ENCODE data around the gene ANKRD42.
A peak's percentile ranks its signal among the peaks of the same experiment; 100 is the strongest.

Gene ANKRD42

GRCh38 chr11:83235825-83236224 lies 42.3 kb downstream of the ANKRD42 start:
- Histone ChIP-seq H3K27ac (ENCODE audit: low read depth, low read length) (no peak overlapping the region), H3K4me3 (ENCODE audit: low read depth in 1 of 2, low read length in 2 of 2) (no peak overlapping the region), H3K9ac (ENCODE audit: low read depth in 1 of 2, low read length in 2 of 2) (no peak overlapping the region), H3K27me3 (ENCODE audit: control insufficient read depth in 1 of 2, insufficient read depth in 2 of 2, low read length in 2 of 2) (no peaks in the 10 kb centered on the region), H3K9me3 (ENCODE audit: control insufficient read depth in 1 of 2, low read length in 2 of 2) (no peaks in the 10 kb centered on the region), H3K4me1 (ENCODE audit: control insufficient read depth in 1 of 2, insufficient read depth in 2 of 2, low read length in 2 of 2) (no peaks in the 10 kb centered on the region), H3K36me3 (ENCODE audit: control insufficient read depth in 1 of 2, insufficient read depth in 2 of 2, low read length in 2 of 2) (no peaks in the 10 kb centered on the region)

- no peaks in the 10 kb centered on the region for H3K27me3 ChIP-seq (ENCODE audit: control insufficient read depth in 1 of 2, insufficient read depth in 2 of 2, low read length in 2 of 2)
- no peaks in the 10 kb centered on the region for H3K9me3 ChIP-seq (ENCODE audit: control insufficient read depth in 1 of 2, low read length in 2 of 2)
- no peaks in the 10 kb centered on the region for H3K36me3 ChIP-seq (ENCODE audit: control insufficient read depth in 1 of 2, insufficient read depth in 2 of 2, low read length in 2 of 2)
- H3K9ac ChIP-seq (ENCODE audit: low read depth in 1 of 2, low read length in 2 of 2): no peak overlapping the region
- H3K4me1 ChIP-seq (ENCODE audit: control insufficient read depth in 1 of 2, insufficient read depth in 2 of 2, low read length in 2 of 2): no peaks in the 10 kb centered on the region
- no peak overlapping the region for H3K27ac ChIP-seq (ENCODE audit: low read depth, low read length)
- no peak overlapping the region for H3K4me3 ChIP-seq (ENCODE audit: low read depth in 1 of 2, low read length in 2 of 2)
Measured at GRCh38 chr11:83238111-83238510, 44.6 kb downstream of the ANKRD42 start.

- H3K4me3 ChIP-seq (ENCODE audit: low read depth in 1 of 2, low read length in 2 of 2): no peak overlapping the region
Measured at GRCh38 chr11:83241291-83241946, 47.9 kb downstream of the ANKRD42 start.

GRCh38 chr11:83249445-83249844 lies 55.9 kb downstream of the ANKRD42 start:
- Histone ChIP-seq H3K9me3 (ENCODE audit: control insufficient read depth in 1 of 2, low read length in 2 of 2) (no peaks in the 10 kb centered on the region), H3K4me3 (ENCODE audit: low read depth in 1 of 2, low read length in 2 of 2) (no peak overlapping the region), H3K4me1 (ENCODE audit: control insufficient read depth in 1 of 2, insufficient read depth in 2 of 2, low read length in 2 of 2) (no peaks in the 10 kb centered on the region), H3K9ac (ENCODE audit: low read depth in 1 of 2, low read length in 2 of 2) (no peak overlapping the region), H3K27ac (ENCODE audit: low read depth, low read length) (no peak overlapping the region), H3K27me3 (ENCODE audit: control insufficient read depth in 1 of 2, insufficient read depth in 2 of 2, low read length in 2 of 2) (no peaks in the 10 kb centered on the region), H3K36me3 (ENCODE audit: control insufficient read depth in 1 of 2, insufficient read depth in 2 of 2, low read length in 2 of 2) (no peaks in the 10 kb centered on the region)

More at GRCh38 chr11:83241291-83241946, 47.9 kb downstream of the ANKRD42 start:
- Histone ChIP-seq H3K36me3 (ENCODE audit: control insufficient read depth in 1 of 2, insufficient read depth in 2 of 2, low read length in 2 of 2) (no peaks in the 10 kb centered on the region), H3K9ac (ENCODE audit: low read depth in 1 of 2, low read length in 2 of 2) (no peak overlapping the region), H3K9me3 (ENCODE audit: control insufficient read depth in 1 of 2, low read length in 2 of 2) (no peaks in the 10 kb centered on the region), H3K27ac (ENCODE audit: low read depth, low read length) (no peak overlapping the region), H3K27me3 (ENCODE audit: control insufficient read depth in 1 of 2, insufficient read depth in 2 of 2, low read length in 2 of 2) (no peaks in the 10 kb centered on the region), H3K4me1 (ENCODE audit: control insufficient read depth in 1 of 2, insufficient read depth in 2 of 2, low read length in 2 of 2) (no peaks in the 10 kb centered on the region)

- Histone ChIP-seq H3K36me3 (ENCODE audit: control insufficient read depth in 1 of 2, insufficient read depth in 2 of 2, low read length in 2 of 2) (no peaks in the 10 kb centered on the region), H3K9ac (ENCODE audit: low read depth in 1 of 2, low read length in 2 of 2) (no peak overlapping the region)
Measured at GRCh38 chr11:83249972-83250593, 56.6 kb downstream of the ANKRD42 start.

GRCh38 chr11:83252266-83252665 lies 58.8 kb downstream of the ANKRD42 start:
- H3K4me1 ChIP-seq (ENCODE audit: control insufficient read depth in 1 of 2, insufficient read depth in 2 of 2, low read length in 2 of 2): peaks cover 10 to 11% of the 10 kb centered on the region in 2 donors
- H3K36me3 ChIP-seq (ENCODE audit: control insufficient read depth in 1 of 2, insufficient read depth in 2 of 2, low read length in 2 of 2): no peaks in the 10 kb centered on the region
- no peaks in the 10 kb centered on the region for H3K9me3 ChIP-seq (ENCODE audit: control insufficient read depth in 1 of 2, low read length in 2 of 2)
- H3K9ac ChIP-seq (ENCODE audit: low read depth in 1 of 2, low read length in 2 of 2): no peak overlapping the region
- H3K27me3 ChIP-seq (ENCODE audit: control insufficient read depth in 1 of 2, insufficient read depth in 2 of 2, low read length in 2 of 2): no peaks in the 10 kb centered on the region
- H3K4me3 ChIP-seq (ENCODE audit: low read depth in 1 of 2, low read length in 2 of 2): no peak overlapping the region
- H3K27ac ChIP-seq (ENCODE audit: low read depth, low read length): no peak overlapping the region

More at GRCh38 chr11:83249972-83250593, 56.6 kb downstream of the ANKRD42 start:
- Histone ChIP-seq H3K4me3 (ENCODE audit: low read depth in 1 of 2, low read length in 2 of 2) (no peak overlapping the region), H3K27me3 (ENCODE audit: control insufficient read depth in 1 of 2, insufficient read depth in 2 of 2, low read length in 2 of 2) (no peaks in the 10 kb centered on the region), H3K4me1 (ENCODE audit: control insufficient read depth in 1 of 2, insufficient read depth in 2 of 2, low read length in 2 of 2) (no peaks in the 10 kb centered on the region), H3K27ac (ENCODE audit: low read depth, low read length) (no peak overlapping the region), H3K9me3 (ENCODE audit: control insufficient read depth in 1 of 2, low read length in 2 of 2) (no peaks in the 10 kb centered on the region)

- H3K27me3 ChIP-seq (ENCODE audit: control insufficient read depth in 1 of 2, insufficient read depth in 2 of 2, low read length in 2 of 2): no peaks in the 10 kb centered on the region
- H3K4me1 ChIP-seq (ENCODE audit: control insufficient read depth in 1 of 2, insufficient read depth in 2 of 2, low read length in 2 of 2): peaks cover 14 to 17% of the 10 kb centered on the region in 2 donors
- no peaks in the 10 kb centered on the region for H3K9me3 ChIP-seq (ENCODE audit: control insufficient read depth in 1 of 2, low read length in 2 of 2)
- no peak overlapping the region for H3K27ac ChIP-seq (ENCODE audit: low read depth, low read length)
- no peak overlapping the region for H3K4me3 ChIP-seq (ENCODE audit: low read depth in 1 of 2, low read length in 2 of 2)
- H3K36me3 ChIP-seq (ENCODE audit: control insufficient read depth in 1 of 2, insufficient read depth in 2 of 2, low read length in 2 of 2): peaks cover 0 to 4% of the 10 kb centered on the region in 2 donors
- H3K9ac ChIP-seq (ENCODE audit: low read depth in 1 of 2, low read length in 2 of 2): no peak overlapping the region
Measured at GRCh38 chr11:83252941-83253340, 59.4 kb downstream of the ANKRD42 start.

GRCh38 chr11:83255366-83255765 lies 61.9 kb downstream of the ANKRD42 start:
- no peaks in the 10 kb centered on the region for H3K9me3 ChIP-seq (ENCODE audit: control insufficient read depth in 1 of 2, low read length in 2 of 2)
- H3K9ac ChIP-seq (ENCODE audit: low read depth in 1 of 2, low read length in 2 of 2): no peak overlapping the region
- peaks cover 0 to 19% of the 10 kb centered on the region in 2 donors for H3K36me3 ChIP-seq (ENCODE audit: control insufficient read depth in 1 of 2, insufficient read depth in 2 of 2, low read length in 2 of 2)
- H3K4me1 ChIP-seq (ENCODE audit: control insufficient read depth in 1 of 2, insufficient read depth in 2 of 2, low read length in 2 of 2): peaks cover 24 to 28% of the 10 kb centered on the region in 2 donors
- H3K27ac ChIP-seq (ENCODE audit: low read depth, low read length): no peak overlapping the region
- H3K27me3 ChIP-seq (ENCODE audit: control insufficient read depth in 1 of 2, insufficient read depth in 2 of 2, low read length in 2 of 2): no peaks in the 10 kb centered on the region
- H3K4me3 ChIP-seq (ENCODE audit: low read depth in 1 of 2, low read length in 2 of 2): no peak overlapping the region

GRCh38 chr11:83256602-83257340 lies 63.3 kb downstream of the ANKRD42 start:
- no peaks in the 10 kb centered on the region for H3K9me3 ChIP-seq (ENCODE audit: control insufficient read depth in 1 of 2, low read length in 2 of 2)
- H3K4me1 ChIP-seq (ENCODE audit: control insufficient read depth in 1 of 2, insufficient read depth in 2 of 2, low read length in 2 of 2): peaks cover 24 to 31% of the 10 kb centered on the region in 2 donors
- peaks cover 0 to 19% of the 10 kb centered on the region in 2 donors for H3K36me3 ChIP-seq (ENCODE audit: control insufficient read depth in 1 of 2, insufficient read depth in 2 of 2, low read length in 2 of 2)
- H3K4me3 ChIP-seq (ENCODE audit: low read depth in 1 of 2, low read length in 2 of 2): no peak overlapping the region
- H3K9ac ChIP-seq (ENCODE audit: low read depth in 1 of 2, low read length in 2 of 2): no peak overlapping the region
- H3K27me3 ChIP-seq (ENCODE audit: control insufficient read depth in 1 of 2, insufficient read depth in 2 of 2, low read length in 2 of 2): no peaks in the 10 kb centered on the region
- no peak overlapping the region for H3K27ac ChIP-seq (ENCODE audit: low read depth, low read length)

- H3K27me3 ChIP-seq (ENCODE audit: control insufficient read depth in 1 of 2, insufficient read depth in 2 of 2, low read length in 2 of 2): no peaks in the 10 kb centered on the region
- H3K4me1 ChIP-seq (ENCODE audit: control insufficient read depth in 1 of 2, insufficient read depth in 2 of 2, low read length in 2 of 2): peaks cover 24 to 31% of the 10 kb centered on the region in 2 donors
- H3K36me3 ChIP-seq (ENCODE audit: control insufficient read depth in 1 of 2, insufficient read depth in 2 of 2, low read length in 2 of 2): peaks cover 0 to 19% of the 10 kb centered on the region in 2 donors
- H3K27ac ChIP-seq (ENCODE audit: low read depth, low read length): no peak overlapping the region
- peak overlapping the region in 1 of 2 donors; percentile 14 for H3K4me3 ChIP-seq (ENCODE audit: low read depth in 1 of 2, low read length in 2 of 2)
- H3K9ac ChIP-seq (ENCODE audit: low read depth in 1 of 2, low read length in 2 of 2): no peak overlapping the region
- H3K9me3 ChIP-seq (ENCODE audit: control insufficient read depth in 1 of 2, low read length in 2 of 2): no peaks in the 10 kb centered on the region
Measured at GRCh38 chr11:83257761-83258168, 64.3 kb downstream of the ANKRD42 start.
